HPDE6-E6E7 (cell line): ENCODE data around the gene LSP1.

ENCODE experiments used
- DNase-seq: peaks from one replicate; pipeline ENCODE4 v3.0.0; 2011; ENCODE audit warnings: missing footprints; ENCODE audit errors: extremely low spot score

The LSP1 gene

DNA sequence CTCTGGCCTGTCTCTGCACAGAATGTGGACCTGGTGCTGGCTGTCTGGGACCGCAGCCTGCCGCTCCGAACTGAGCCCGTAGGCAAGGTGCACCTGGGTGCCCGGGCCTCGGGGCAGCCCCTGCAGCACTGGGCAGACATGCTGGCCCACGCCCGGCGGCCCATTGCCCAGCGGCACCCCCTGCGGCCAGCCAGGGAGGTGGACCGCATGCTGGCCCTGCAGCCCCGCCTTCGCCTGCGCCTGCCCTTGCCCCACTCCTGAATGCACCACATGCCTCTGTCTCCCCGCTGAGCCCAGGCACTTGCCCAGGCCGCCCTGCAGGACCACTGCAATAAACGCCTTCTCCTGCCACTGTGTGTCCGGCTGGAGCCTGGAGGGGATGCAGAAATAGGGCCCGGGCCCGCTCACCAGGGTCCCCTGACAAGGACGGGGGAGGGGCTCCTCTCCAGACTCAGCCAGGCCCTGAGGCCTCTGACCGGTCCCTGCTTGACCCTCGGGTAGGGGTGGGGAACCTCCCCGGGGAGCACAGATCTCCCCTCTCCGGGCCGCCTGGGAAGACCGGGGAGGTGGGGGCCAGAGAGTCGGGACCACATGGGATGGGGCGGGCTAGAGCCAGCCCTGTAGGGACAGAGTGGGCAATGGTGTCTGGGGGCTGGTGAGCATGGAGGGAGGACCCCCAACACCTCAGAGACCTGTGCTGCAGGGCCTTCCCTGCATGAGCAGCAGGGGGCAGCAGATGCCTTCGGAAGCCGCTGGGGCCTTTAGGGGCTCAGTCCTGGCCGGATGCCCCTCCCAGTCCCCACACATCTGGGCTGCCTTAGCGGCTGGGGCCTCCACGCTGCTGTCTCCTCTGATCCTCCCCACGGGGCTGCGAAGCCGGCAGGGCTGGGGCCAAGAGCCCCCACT is 15.5 kb upstream of the LSP1 start:
- no peak for DNase-seq

DNA sequence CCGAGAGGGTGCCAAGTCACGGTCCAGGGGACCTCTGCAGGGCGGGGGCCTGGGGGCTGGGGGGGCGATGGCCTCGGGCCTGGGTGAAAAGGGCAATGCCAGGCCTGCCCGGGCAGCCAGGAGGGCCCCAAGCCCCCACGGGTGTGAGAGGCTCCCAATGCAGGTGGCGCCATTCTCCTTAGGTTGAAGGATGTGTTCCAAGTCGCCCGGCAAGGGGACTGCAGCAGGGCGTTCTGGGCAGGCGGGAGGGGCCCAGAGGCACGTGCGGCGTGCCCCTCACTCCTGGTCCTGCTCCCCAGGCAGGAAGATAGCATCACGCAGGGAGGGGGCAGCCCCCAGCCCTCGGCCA is 14.8 kb upstream of the LSP1 start:
- DNase-seq: no peak

GRCh38 chr11:1838426-1839144 is 14.3 kb upstream of the LSP1 start, which contains the start of gene TNNI2:
TNNI2 (plus strand) TSS chr11:1838981; CDS start chr11:1839697, 716 bp downstream.
- DNase-seq: no peak

DNA sequence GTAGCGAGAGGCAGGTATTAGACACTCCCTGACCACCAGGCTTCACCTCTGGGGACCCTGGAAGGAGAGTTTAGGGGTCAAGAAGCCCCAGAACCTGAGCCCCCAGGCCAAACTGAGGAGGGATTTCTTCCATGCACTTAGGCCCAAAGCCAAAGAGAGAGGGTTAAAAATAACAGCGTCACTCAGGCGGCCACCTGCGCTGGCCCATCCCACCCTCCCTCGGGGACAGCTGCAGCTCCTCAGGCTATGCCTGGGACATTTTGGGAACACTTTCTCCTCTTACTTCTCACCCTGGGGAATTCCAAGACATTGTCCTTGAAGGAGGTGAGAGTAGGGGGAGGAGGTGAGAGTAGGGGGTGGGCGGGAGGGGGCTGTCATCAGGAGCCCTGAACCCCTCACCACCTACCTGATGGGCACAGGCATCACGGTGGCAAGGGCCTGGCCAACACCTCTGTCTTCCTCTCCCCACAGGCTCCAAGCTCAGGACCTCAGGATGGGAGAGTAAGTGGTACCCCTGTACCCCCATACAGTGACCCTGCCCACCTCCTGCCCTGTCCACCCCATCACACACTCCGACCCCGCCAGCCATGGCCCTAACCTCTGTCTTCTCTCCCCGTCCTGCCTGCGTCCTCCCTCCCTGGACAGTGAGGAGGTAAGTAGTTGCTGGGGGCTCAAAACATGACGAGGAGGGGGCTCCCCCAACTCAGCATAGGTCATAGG is 13.5 kb upstream of the LSP1 start:
- no peak for DNase-seq

DNA sequence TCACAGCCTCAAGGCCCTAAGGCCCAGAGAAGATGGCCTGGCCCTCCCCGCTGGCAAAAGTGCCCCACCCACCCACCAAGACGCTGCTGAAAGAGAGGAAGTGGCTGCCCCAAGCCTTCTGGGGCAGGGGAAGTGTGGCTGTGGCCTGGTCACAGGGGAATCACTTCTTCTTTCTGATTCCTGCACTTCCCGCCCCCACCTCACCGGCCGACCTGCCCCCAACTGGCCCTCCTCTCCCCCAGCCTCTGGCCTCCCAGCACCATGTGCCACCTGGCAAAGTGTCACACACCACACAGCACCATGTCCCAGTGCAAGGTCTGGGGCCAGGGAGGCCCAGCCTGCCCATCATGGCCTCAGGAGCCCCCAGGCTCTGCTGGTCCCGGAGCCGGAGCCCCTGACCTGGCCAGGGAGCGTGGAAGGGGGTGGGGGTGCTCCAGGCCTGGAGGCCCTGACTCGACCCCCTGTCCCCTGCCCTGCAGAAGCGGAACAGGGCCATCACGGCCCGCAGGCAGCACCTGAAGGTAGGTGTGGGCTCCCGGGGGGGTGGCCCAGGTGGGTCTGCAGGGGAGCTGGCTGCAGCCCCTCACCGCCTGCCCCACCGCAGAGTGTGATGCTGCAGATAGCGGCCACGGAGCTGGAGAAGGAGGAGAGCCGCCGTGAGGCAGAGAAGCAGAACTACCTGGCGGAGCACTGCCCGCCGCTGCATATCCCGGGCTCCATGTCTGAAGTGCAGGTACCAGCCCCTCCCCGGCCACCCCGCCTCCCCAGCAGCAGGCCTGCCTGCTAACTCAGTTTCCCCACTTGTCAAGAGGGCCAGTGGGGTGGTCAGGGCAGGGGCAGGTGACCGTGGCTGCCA is 12.7 kb upstream of the LSP1 start:
- no peak for DNase-seq

DNA sequence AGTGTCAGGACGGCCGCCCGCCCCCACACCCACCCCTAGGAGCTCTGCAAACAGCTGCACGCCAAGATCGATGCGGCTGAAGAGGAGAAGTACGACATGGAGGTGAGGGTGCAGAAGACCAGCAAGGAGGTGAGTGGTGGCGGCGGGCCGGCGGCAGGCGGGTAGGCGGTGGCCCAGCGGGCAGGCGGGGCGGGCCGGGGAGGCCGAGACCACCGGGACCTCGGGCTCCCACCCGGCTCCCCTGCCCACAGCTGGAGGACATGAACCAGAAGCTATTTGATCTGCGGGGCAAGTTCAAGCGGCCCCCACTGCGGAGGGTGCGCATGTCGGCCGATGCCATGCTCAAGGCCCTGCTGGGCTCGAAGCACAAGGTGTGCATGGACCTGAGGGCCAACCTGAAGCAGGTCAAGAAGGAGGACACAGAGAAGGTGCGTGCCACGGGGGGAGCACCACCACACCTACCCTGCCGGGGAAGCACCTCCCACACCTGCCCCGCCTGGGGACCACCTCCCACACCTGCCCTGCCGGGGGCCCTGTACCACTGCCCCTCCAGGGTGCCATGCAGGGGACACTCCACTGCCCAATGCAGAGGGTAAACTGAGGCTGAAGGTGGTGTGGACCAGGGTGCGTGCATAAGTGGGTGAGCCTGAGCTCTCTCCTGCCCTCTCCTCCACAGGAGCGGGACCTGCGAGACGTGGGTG is 12.0 kb upstream of the LSP1 start:
- no peak for DNase-seq

GRCh38 chr11:1841511-1842148 is 11.3 kb upstream of the LSP1 start:
- no peak for DNase-seq

- DNase-seq: no peak
Observed at GRCh38 chr11:1842149-1843097, 10.5 kb upstream of the LSP1 start.

DNA sequence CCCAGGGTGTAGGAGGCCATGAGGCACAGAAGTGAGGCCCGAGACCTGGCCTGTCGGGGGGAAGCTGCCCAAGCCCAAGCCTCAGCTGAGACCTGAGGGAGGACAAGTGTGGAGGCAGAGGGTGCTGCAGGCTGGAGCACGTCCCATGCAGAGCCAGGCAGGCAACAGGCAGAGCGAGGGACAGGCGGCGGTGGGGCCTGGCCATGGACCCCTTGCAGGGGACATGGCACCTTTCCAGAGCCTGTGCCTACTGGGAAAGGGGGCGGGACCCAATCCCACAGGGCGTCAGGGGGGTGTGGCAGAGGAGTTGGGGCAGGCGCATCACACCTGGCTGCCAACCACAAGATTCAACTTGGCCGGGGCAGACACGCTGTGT is 9.8 kb upstream of the LSP1 start:
- no peak for DNase-seq

GRCh38 chr11:1843796-1844195 is 9.1 kb upstream of the LSP1 start:
- DNase-seq: no peak

DNA sequence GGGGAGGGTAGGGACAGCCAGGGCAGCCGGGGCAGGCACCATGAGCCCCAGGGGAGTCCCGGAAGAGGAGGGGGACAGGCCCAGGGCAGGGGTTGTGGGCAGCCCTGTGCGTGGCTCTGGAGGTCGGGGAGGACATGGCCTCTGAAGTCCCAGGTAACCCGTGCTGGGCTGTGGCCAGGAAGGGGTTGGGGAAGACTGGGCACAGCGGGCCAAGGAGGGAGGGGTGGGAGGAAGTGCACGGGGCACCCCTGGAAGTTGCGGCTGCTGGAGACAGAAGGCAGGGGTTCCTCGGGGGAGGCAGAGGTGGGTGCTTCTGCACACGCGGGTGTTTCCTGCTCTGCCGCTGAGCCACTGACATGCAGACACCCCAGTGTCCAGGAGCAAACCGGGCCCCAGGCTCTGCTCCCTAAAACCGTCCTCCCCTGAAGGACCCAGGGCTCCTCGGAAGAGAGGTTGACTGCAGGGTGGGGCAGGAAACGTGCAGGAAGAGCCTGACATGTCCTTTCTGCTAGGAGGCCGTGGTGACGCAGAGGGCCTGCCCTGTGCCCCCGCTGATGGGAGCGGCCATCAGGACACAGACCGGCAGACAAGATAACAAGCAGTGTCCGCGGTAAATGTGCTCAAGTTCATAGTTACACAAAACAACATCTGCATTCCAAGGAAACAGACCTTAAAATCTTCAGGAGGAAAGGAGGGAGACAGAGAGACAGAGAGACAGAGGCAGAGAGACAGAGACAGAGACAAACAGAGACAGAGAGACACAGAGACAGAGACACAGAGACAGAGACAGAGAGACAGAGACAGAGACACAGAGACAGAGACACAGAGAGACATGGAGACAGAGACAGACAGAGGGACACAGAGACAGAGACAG is 8.4 kb upstream of the LSP1 start:
- no peak for DNase-seq

GRCh38 chr11:1845095-1845429 is 7.8 kb upstream of the LSP1 start:
- no peak for DNase-seq

GRCh38 chr11:1845561-1846452 is 7.1 kb upstream of the LSP1 start:
- no peak for DNase-seq

GRCh38 chr11:1846453-1846932 is 6.4 kb upstream of the LSP1 start:
- DNase-seq: no peak

GRCh38 chr11:1847006-1847735 is 5.7 kb upstream of the LSP1 start:
- no peak for DNase-seq

GRCh38 chr11:1847926-1848639 is 4.8 kb upstream of the LSP1 start:
- DNase-seq: no peak
